Neural progenitor cell (in vitro differentiated cells): ENCODE measurements around the gene SERPINA9.

Experiments used
- CTCF ChIP-seq: fragments of 200-600 bp; sonication (generic); IDR thresholded peaks from 2 replicates; pipeline ENCODE4 v1.5.1; 2017; ENCODE audit warnings: antibody characterized with exemption, mild to moderate bottlenecking
- EZH2 ChIP-seq: fragments of 200-600 bp; sonication (generic); IDR thresholded peaks from 2 replicates; pipeline ENCODE4 v1.6.1; 2017; ENCODE audit warnings: antibody characterized with exemption, mild to moderate bottlenecking, moderate library complexity
- EZH2phosphoT487 ChIP-seq: fragments of 200-600 bp; sonication (generic); IDR thresholded peaks from 2 replicates; pipeline ENCODE4 v1.6.1; 2017; ENCODE audit warnings: antibody characterized with exemption

- TF ChIP-seq EZH2phosphoT487 (no peak), EZH2 (no peak), CTCF (no peak)
Observed at GRCh38 chr14:94489336-94489735, 13.3 kb upstream of the SERPINA9 start.
